Myocyte (in vitro differentiated cells): ENCODE results near the gene LYPD5. TPM values are rescaled to one million over a fixed set of nuclear protein-coding genes. Genes with fewer than 3 reads are reported as not detected.
"Not testable (repeated sequence)": the region's sequence is repeated elsewhere in the genome, so short reads cannot be mapped to it uniquely, and the experiment has no call there.

Source experiments
- DNase-seq: peaks from one replicate; pipeline ENCODE4 v3.0.0-alpha.2; 2012; ENCODE audit warnings: low read depth
- total RNA-seq: library from RNA; depleted of rRNA; stranded (reverse); fragments of >200 nt; gene quantifications from 2 replicates; pipeline ENCODE4 v1.2.3, GENCODE V29; 2014

Gene LYPD5
- total RNA-seq, 1 donor from 2014 or later = 0.11 TPM

DNA sequence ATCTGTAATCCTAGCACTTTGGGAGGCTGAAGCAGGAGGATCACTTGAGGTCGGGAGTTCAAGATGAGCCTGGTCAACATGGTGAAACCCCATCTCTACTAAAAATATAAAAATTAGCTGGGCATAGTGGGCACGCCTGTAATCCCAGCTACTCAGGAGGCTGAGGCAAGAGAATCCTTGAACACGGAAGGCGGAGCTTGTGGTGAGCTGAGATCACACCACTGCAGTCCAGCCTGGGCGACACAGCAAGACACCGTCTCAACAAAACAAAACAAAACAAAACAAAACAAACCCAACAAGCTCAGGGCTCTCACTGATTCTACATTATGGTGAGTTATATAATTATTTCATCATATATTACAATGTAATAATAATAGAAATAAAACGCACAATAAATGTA is 4.2 kb upstream of the LYPD5 start:
- DNase-seq = not testable (repeated sequence)

- no peak for DNase-seq
Measured at GRCh38 chr19:43804432-43804831, 2.2 kb upstream of the LYPD5 start.

DNA sequence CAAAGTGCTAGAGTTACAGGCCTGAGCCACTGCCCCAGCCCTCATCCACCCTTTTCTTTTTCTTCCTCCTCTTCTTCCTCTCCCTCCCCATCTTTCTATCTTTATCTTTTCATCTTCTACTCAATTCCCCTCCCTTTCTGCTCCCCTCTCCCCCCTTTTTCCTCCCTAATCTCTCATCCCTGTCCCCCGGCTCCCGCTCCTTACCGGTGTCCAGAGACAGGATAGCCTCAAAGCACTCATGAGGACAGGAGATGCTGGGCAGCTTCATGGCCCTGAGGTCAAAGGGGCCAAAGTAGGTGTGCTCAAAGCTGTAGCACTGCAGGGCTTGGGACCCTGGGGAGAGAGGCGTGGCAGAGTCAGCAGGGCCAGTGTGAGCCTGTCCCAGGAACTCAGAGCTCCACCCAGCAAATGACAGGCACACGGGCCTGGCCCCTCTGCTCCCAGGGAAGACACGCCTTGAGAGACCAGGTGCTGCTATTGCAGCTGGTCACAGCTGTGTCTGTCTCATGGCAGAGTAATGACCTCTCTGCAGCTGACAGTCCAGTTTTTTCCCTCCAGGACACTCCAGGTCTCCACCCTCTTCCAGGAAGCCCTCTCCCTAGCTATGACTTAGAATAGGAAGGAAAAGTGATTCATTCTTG is 2.6 kb downstream of the LYPD5 start:
- DNase-seq = peak; percentile 8

DNA sequence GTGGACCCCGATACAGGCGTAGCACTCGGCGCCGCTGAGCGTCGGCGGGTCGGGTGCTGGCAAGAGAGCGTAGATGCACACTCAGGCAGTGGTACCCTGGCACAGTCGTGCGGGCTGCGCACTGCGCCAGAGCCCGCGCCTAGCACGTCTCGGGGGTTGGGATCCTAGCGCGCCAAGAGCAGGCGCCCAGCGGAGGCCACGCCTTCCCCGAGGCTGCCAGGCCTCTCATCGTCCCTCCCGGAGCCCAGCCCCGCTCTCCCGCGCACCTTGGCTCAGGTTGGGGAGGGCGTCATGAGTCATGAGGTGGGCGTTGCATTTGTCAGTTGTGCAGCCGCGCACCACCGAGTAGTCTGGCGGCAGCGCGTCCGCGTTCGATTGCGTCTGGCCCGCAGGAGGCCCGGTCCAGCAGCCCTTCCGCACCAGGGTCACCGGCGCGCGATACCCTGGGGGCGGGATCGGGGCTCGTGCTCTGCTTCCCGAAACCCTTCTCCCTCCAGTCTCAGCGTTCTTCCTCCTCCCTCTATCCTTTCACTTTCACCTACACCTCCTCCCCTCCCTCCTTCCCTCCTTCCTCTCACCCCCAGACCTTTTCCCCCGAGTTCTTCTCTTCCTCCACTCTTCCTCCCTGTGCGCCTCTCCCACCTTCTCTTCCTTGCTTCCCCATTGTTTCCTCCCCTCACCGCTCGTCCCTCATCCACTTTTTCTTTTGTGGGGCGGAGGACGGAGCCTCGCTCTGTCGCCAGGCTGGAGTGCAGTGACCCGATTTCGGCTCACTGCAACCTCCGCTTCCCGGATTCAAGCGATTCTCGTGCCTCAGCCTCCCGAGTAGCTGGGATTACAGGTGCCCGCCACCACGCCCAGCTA is 3.5 kb downstream of the LYPD5 start:
- DNase-seq = no peak

- no peak for DNase-seq
Measured at GRCh38 chr19:43798026-43798545, 4.2 kb downstream of the LYPD5 start.

DNA sequence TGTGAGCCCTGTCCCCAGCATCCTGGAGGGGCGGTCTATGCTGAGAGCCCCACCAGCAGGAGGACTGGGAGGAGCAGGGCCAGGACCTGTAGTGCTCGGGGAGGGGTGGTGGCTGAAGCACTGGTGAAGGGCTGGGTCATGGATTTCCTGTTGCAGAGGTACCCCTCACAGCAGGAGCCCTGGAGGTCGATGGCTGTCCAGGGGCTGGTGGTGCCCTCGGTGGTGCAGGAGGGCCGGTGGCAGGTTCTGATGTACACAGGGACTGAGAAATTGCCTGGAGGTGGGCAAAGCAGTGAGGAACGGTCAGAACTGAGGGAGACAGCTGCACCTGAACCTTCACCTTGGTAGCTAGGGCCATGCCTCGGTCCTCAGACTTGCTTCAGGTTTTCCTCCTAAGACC is 4.7 kb downstream of the LYPD5 start:
- DNase-seq = no peak

DNA sequence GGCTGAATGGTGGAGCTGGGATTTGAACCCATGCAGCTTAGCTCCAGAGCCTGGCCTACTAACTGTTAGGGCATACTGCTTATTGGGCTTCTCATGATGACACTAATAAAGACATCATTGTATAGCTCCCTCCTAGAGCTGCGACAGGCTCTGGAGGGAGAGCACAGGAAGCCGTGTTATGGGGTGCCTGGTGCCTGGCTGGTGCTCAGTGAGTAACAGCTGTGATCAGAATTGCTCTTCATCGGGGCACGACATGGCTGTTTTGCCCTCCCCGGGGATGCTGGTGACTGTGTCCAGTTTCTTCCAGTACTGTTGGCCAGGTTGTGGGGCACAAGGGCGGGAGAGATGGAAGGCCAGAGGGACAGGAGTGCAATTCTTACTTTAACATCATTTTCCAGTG is 5.1 kb downstream of the LYPD5 start:
- DNase-seq = no peak

- no peak for DNase-seq
Measured at GRCh38 chr19:43790587-43790986, 11.7 kb downstream of the LYPD5 start.

DNA sequence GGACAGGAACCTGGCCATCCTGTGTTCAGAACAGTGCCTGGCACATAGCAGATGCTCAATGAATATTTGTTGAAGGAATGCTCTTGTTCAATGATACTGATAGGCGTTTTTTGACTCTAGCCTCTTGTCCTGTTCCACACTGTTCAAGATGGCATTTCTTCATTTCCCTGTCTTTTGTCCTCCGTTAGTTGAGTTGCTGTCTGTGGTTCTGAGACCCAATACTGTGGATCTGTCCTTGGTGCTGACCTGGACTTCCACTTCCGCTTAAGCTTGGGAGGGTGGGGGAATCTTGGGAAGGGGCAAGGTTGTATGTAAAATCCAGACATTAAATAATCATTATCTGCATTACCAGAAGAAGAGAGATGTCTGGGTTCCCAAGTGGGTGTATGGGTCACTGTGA is 13.2 kb downstream of the LYPD5 start:
- DNase-seq = peak; percentile 69

- DNase-seq = no peak
Measured at GRCh38 chr19:43786665-43787064, 15.6 kb downstream of the LYPD5 start.

- peak; percentile 77 for DNase-seq
Measured at GRCh38 chr19:43784981-43785808, 17.1 kb downstream of the LYPD5 start.

DNA sequence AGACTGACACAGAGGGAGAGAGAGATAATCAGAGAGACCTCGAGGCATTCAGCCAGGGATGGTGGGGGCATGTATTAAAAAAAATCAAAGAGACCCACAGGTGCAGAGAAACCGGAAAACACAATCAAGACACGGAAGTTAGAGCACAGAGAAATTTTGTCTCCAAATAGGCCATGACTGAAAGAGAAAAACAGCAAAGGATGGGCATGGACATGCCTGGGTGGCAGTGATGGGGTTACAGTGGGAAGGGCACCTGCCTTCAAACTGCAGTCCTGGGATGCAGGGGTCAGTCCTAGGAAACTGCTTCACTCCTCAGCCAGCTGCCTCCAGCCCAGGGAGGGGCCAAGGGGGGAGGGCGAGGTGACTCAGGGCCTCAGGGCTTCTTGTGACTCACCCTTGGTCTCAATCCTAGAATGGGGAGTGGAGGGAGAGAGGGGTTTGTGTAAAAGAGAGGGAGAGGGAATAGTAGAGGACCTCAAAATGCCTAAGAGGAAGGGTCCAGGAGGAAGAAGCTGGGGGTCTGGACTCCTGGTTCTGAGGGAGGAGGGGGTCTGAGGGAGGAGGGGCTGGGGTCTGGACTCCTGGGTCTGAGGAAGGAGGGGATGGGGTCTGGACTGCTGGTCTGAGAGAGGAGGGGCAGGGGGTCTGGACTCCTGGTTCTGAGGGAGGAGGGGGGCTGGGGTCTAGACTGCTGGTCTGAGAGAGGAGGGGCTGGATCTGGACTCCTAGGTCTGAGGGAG is 17.8 kb downstream of the LYPD5 start:
- DNase-seq = peak; percentile 90

DNA sequence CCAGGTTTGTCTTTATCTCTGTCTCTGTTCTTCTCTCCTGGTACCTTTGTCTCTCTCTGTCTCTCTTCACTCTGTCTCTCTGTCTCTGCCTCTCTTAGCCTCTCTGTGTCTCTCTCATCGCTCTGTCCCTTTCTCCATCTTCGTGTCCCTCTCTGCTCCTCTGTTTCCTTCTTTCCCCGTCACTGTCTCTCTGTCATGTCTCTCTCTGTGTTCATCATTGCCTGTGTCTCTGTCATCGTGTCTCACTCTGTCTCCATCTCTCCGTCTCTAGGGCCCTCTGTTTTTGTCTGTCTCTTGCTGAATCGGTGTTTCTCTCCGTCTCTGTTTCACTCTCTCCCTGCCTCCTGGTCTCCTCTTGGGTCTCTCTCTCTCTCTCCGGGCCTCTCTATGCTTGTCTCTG is 18.6 kb downstream of the LYPD5 start:
- DNase-seq = no peak

DNA sequence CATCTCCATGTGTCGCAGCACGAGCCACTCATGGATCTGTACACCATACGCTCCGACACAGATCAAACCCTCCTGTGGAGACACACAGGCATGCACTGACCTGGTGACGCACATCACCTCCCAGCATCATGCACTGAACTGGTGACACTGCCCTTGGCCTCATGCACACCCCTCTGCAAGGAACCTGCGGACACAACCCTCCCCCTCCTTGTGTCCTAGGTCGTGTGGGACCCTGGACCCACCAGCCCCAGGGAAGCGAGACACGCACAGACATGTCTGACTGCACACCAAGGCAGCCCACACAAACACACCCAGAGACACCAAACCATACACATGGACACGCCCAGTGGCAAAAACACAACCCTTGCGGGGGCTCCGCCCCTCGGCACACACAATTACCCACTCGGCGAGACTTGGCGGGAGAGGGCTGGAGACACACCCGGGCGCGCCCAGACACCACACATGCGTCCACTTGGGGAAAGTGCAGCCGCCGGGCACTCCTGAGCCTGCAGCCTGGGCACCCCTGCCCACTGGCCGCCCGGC is 19.5 kb downstream of the LYPD5 start:
- DNase-seq = no peak

DNA sequence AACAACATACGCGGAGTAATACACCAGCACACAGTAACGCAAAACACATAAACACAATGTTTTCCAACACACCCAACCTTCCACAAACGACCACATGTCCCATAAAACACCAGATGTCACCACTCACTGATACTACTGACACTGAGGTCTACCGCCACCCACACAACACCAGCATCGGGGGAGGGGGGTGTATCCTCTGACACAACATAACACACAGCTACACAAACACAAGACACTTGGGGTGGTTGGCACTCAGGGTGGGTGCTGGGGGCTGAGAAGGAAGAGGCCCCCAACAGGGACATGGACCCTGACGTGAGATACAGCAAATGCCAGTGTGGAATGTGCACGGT is 20.0 kb downstream of the LYPD5 start:
- DNase-seq = no peak

GRCh38 chr19:43781630-43782310 is 20.5 kb downstream of the LYPD5 start:
- no peak for DNase-seq

DNA sequence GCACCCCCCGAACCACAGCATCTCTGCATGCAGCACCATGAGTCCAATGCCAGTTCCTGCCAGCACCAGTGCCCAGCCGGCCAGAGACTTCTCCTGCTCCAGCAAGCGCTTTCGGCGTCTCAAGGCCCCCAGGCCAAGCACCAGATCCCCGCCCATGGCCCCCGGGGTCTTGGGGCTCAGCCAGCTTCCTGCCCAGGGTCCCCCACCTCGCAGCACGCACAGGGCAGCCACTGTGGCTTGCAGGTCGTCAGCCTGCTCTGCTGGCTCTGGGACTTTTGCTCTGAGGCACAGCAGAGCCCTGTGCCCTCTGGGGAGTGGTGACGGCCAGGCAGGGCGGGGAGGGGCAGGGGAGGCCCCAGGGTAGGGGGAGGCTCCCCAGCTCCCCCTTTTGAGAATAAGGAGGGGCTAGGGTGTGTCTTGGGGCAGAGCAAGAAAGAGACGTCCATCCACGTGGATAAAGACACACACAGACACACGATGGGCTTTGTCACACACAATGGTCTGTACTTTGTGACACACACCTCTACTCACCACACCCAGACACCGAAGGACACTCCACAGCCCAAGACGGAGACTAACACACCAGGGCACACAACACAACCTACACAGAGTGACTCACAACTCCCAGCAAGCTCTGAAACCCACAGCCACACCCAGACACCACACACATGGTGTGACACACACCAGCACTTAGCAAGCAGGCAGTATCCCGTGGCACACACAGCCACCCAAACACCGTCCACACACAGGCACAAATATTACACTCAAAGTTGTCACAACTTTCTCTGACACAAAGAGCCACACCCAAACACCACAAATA is 21.3 kb downstream of the LYPD5 start, which contains the start of gene KCNN4:
Gene KCNN4, minus strand, starts transcription at position 268 of the 820 bp plus-strand sequence. Its CDS starts 112 bp downstream, at position 156.
- DNase-seq = peak; percentile 45

DNA sequence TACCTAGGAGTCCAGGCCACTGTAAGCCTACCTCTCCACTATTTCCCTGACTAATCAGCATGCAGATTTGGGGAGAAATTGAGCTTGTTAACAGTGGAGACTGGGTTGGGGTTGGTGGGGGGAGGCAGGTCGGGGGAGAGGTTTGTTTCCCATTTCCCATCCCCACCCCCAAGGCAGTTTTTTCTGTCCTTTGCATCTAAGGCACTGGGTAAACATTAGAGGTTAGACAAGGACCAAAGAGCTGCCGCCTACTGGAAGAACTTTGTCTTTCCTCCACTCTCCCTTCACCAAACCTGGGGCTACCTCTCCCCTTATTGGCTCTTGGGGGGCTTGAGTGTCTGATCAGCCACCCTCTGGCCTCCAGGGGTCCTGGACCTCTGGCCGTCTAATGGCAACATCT is 22.4 kb downstream of the LYPD5 start:
- no peak for DNase-seq

DNA sequence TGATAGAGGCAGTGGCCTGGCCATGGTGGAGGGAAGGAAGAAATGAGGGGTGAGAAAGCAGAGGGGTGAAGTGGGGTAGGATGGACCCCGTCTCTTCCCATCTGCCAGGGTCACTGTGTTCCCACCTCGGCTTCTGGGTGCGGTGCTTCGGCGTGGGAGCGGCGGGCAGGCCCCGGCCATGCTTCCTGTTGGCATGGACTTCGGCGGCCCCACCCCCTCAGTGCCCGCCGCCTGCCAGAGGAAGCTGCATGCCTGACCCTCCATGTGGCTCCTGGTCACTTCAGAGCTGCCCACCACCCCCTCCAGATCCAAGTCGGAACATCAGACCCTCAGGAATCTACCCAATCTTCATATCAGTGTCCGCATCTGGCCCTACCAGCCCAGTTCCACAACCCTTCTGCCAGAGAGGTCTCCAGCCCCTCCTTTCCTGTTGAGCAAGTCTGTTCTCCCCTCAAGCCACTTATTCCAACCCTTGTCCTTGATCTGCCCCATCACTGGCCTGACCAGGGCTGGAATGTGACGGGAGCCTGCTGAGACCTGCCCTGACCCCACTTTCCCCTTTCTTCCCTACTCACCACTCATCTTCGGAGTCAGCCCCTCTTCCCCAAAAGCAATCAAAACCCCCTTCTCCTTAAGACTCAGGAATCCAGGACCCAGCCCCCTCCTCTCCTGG is 23.0 kb downstream of the LYPD5 start:
- no peak for DNase-seq
